IPS-20b (cell line): Measurements from ENCODE around the gene TNFSF11.

Source experiments
- H3K27ac ChIP-seq: one replicate; pipeline ENCODE4 v1.5.1; 2013; ENCODE audit warnings: low read length
- H3K27me3 ChIP-seq: 2 replicates; pipeline ENCODE4 v1.6.1; 2013; ENCODE audit warnings: mild to moderate bottlenecking, low read length, inconsistent platforms; ENCODE audit not compliant: insufficient read depth
- H3K36me3 ChIP-seq: 2 replicates; pipeline ENCODE4 v1.6.1; 2013; ENCODE audit warnings: low read depth, mild to moderate bottlenecking, inconsistent platforms, low read length, moderate library complexity; ENCODE audit not compliant: insufficient read depth
- H3K4me1 ChIP-seq: 2 replicates; pipeline ENCODE4 v1.6.1; 2013; ENCODE audit warnings: mild to moderate bottlenecking, control low read depth, inconsistent platforms, low read length, moderate library complexity; ENCODE audit not compliant: insufficient read depth
- H3K4me3 ChIP-seq: 2 replicates; pipeline ENCODE4 v1.5.1; 2013; ENCODE audit warnings: mild to moderate bottlenecking, low read length, inconsistent platforms
- H3K9ac ChIP-seq: 2 replicates; pipeline ENCODE4 v1.6.1; 2013; ENCODE audit warnings: low read depth, mild to moderate bottlenecking, inconsistent platforms, low read length, moderate library complexity
- H3K9me3 ChIP-seq: 2 replicates; pipeline ENCODE4 v1.6.1; 2013; ENCODE audit warnings: mild to moderate bottlenecking, low read depth, low read length, inconsistent platforms; ENCODE audit not compliant: insufficient read depth

TNFSF11 gene

DNA sequence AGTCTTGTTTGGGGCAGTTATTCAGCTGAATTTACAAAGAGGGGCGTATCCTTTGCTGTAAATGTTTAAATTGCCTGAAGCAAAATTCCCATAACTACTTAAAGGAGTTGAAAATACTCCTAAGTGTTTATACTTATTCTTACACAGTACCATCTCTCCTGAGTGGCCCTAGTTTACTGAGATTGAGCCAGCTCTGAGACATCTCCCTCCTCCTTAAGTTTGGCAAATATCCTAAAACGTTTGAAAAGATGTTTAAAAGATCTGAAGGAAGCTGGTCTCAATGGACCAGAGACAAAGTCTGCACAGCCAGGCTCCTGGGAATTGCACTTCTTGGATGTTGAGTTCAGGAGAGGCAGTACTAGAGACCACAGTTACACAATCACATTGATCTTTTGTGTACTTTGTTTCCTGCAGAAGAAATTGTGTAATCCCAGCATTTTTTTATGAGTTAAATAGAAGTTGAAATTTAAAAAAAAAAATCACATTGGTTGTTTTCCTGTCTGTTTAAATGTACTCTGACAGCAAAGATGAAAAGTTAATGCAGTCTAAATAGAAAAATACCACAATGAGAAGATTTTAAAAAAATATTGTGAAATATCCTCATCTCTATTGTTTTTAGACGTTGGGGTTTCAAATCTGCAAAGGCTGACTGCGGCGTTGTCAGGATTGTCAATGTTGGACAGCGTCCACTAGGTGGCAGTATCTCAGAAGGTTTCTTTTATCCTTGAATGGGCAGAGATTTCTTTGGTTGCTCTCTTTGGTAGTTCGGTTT lies 20.7 kb downstream of the TNFSF11 start:
- Histone ChIP-seq H3K27ac (peak overlapping the region; percentile 83), H3K36me3 (no peaks in the 10 kb centered on the region; the same call in 1 of the 2 replicates), H3K27me3 (no peaks in the 10 kb centered on the region), H3K9me3 (no peaks in the 10 kb centered on the region), H3K4me3 (no peak overlapping the region), H3K9ac (peak overlapping the region; percentile 68; the same call in 1 of the 2 replicates), H3K4me1 (peaks cover 41% of the 10 kb centered on the region; the same call in 1 of the 2 replicates)

DNA sequence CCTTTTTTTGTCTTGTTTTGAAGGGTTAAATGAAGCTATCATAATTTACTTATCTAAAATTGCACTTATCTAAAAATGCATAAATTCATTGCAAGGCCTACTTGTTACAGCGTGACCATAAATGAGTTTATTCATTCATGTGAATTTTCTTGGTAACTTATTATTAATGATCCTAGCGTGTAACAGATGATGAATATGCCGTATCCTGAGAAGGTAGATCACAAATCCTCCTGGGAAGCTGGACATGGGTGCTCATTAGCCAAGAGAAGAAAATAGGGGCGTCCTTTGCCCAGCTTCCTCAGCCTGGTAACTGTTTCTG lies 21.3 kb downstream of the TNFSF11 start:
- peak overlapping the region; percentile 33; the same call in 1 of the 2 replicates for H3K9ac ChIP-seq
- no peaks in the 10 kb centered on the region for H3K27me3 ChIP-seq
- H3K4me3 ChIP-seq: no peak overlapping the region
- peak overlapping the region; percentile 83 for H3K27ac ChIP-seq
- no peaks in the 10 kb centered on the region; the same call in 1 of the 2 replicates for H3K36me3 ChIP-seq
- H3K4me1 ChIP-seq: peaks cover 41% of the 10 kb centered on the region; the same call in 1 of the 2 replicates
- no peaks in the 10 kb centered on the region for H3K9me3 ChIP-seq

DNA sequence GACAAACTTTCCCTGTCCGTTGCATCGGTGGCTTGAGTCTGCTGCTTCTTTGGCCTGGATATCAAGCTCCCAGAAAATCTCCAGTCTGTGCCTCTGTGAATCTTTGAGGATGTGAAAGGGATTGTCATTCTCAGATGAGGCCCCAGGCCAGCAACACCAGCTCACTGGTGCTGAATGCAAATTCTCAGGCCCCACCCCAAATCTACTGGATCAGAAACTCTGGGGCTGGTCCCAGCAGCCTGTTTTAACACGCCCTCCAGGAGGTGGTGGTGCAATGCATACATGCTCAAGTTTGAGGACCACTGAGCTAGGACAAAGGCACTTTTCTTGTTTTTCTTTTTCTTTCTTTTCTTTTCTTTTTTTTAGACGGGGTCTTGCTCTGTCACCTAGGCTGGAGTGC lies 23.6 kb downstream of the TNFSF11 start:
- H3K4me3 ChIP-seq: no peak overlapping the region
- no peaks in the 10 kb centered on the region for H3K27me3 ChIP-seq
- peaks cover 35% of the 10 kb centered on the region; the same call in 1 of the 2 replicates for H3K4me1 ChIP-seq
- H3K36me3 ChIP-seq: peaks cover 15% of the 10 kb centered on the region; the same call in 1 of the 2 replicates
- H3K9ac ChIP-seq: no peak overlapping the region
- H3K9me3 ChIP-seq: no peaks in the 10 kb centered on the region
- no peak overlapping the region for H3K27ac ChIP-seq

DNA sequence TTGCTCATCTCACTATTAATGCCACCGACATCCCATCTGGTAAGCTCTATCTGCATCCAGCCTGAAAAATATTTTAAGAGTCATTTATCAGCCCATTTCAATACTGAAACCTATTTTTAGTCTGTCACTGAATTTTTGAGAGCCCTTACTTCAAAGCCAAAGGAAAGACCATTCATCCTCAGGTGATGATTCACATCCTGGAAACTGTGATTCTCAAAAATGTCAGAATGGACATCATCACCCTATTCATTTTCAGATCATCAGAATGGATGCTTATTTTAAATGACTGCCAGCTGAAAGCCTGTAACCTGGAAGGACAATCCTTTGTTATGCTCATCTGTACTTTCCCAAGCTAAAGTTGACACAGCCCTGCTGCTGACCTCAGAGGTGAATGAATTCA lies 27.0 kb downstream of the TNFSF11 start:
- Histone ChIP-seq H3K27me3 (no peaks in the 10 kb centered on the region), H3K9ac (no peak overlapping the region), H3K36me3 (peaks cover 29% of the 10 kb centered on the region; the same call in 1 of the 2 replicates), H3K4me3 (no peak overlapping the region), H3K4me1 (peaks cover 8% of the 10 kb centered on the region; the same call in 1 of the 2 replicates), H3K27ac (no peak overlapping the region), H3K9me3 (no peaks in the 10 kb centered on the region)

DNA sequence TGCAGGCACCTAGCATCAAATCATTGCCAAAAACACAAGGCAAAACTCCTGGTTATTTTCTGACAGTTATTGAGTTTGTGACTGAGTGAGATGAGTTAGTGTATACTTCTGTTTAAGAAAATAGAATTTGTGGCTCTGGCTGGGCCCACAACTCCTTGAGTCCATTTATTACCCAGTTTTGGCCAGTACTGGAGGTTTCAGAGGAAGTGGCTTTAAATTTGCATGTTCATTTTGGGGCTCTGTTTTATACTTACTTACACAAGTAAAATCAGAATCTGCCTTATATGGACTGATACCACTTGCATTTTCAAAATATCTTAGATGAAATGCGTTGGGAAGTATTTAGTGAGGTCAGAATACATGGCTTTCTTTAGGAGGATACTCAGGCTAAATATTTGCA lies 29.0 kb downstream of the TNFSF11 start:
- Histone ChIP-seq H3K27me3 (no peaks in the 10 kb centered on the region), H3K4me3 (no peak overlapping the region)

DNA sequence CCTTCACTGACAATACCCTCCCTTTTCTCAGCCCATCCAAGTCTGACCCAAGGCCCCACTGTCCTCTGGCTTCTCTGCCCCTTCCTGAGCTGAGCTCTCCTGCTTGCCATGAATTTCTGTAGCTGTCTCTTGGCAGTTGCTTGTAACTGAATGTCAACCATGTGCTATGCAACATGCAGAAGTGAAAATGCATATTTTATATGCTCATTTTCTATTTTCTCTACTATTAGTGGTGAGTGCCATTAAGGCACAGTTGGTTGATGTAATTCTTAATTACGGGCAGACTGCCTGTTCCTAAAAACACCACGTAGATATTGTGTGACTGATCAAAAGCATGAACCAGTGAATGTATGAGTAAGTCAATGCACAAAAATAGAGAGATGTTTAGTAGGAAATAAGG lies 29.6 kb downstream of the TNFSF11 start:
- Histone ChIP-seq H3K9ac (no peak overlapping the region), H3K4me1 (peaks cover 5% of the 10 kb centered on the region; the same call in 1 of the 2 replicates), H3K27ac (no peak overlapping the region), H3K4me3 (no peak overlapping the region), H3K9me3 (no peaks in the 10 kb centered on the region), H3K36me3 (peaks cover 36% of the 10 kb centered on the region; the same call in 1 of the 2 replicates), H3K27me3 (no peaks in the 10 kb centered on the region)

More for the DNA sequence above, 29.0 kb downstream of the TNFSF11 start:
- H3K9ac ChIP-seq: no peak overlapping the region
- no peak overlapping the region for H3K27ac ChIP-seq
- no peaks in the 10 kb centered on the region for H3K9me3 ChIP-seq
- H3K36me3 ChIP-seq: peaks cover 36% of the 10 kb centered on the region; the same call in 1 of the 2 replicates
- peaks cover 5% of the 10 kb centered on the region; the same call in 1 of the 2 replicates for H3K4me1 ChIP-seq

DNA sequence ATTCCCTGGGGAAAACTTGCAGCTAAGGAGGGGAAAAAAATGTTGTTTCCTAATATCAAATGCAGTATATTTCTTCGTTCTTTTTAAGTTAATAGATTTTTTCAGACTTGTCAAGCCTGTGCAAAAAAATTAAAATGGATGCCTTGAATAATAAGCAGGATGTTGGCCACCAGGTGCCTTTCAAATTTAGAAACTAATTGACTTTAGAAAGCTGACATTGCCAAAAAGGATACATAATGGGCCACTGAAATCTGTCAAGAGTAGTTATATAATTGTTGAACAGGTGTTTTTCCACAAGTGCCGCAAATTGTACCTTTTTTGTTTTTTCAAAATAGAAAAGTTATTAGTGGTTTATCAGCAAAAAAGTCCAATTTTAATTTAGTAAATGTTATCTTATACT lies 33.6 kb downstream of the TNFSF11 start:
- Histone ChIP-seq H3K9me3 (no peaks in the 10 kb centered on the region), H3K4me1 (no peaks in the 10 kb centered on the region), H3K9ac (no peak overlapping the region), H3K27ac (no peak overlapping the region), H3K4me3 (no peak overlapping the region), H3K36me3 (peaks cover 20% of the 10 kb centered on the region; the same call in 1 of the 2 replicates), H3K27me3 (no peaks in the 10 kb centered on the region)

DNA sequence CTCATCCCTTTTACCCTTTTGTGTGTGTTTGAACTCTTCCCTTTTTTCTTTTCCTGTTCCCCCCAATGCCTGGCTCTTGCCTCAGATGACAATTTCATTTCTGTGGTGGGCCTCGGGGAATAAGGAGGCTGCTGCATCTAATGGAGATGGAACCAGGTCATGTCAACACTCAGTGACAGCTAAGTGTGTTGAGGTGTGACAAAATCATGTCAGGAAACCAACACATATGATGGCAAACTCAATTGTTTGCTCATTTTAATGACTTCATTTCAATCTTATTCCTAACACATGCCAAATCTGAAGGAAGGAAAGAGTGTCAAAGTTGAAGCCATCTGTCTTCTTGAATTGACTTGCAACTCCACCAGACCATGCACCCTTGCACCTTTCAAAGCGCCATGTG lies 36.7 kb downstream of the TNFSF11 start:
- H3K27me3 ChIP-seq: no peaks in the 10 kb centered on the region
- H3K36me3 ChIP-seq: peaks cover 7% of the 10 kb centered on the region; the same call in 1 of the 2 replicates
- H3K9ac ChIP-seq: no peak overlapping the region
- no peaks in the 10 kb centered on the region for H3K4me1 ChIP-seq
- H3K27ac ChIP-seq: no peak overlapping the region
- H3K9me3 ChIP-seq: no peaks in the 10 kb centered on the region
- no peak overlapping the region for H3K4me3 ChIP-seq

DNA sequence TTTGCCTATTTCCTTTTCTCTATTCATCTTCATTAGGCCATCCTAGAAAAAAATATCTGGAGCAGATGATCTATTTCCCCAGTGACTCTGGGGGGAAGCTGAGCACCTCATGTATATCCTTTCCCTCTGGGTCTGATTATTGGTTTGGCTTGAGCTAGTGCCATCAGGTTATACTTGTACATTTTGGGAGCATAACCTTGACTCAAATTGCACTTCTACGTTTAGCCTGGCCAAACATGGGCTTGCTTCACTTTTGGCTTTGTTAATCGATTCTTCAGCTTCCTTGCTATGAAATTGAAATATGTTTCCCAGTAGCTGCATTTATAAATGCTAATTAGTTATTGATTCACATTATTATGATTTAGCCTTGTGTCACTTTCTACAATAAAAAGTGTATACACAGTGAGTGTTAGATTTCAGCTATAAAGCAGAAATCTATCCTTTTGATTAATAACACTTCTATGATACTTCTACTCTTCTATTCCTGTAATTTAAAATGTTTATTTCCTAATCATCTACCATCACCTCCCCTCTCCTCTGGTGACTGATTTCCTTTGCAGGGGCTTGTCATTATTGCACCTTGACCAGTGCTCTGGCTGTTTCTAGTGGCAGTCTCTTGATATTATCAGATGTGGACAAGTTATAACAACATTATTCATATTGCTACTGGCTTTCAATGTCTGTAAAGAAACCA lies 37.3 kb downstream of the TNFSF11 start:
- no peaks in the 10 kb centered on the region for H3K9me3 ChIP-seq
- H3K27ac ChIP-seq: no peak overlapping the region
- no peak overlapping the region for H3K4me3 ChIP-seq
- H3K27me3 ChIP-seq: no peaks in the 10 kb centered on the region
- peaks cover 7% of the 10 kb centered on the region; the same call in 1 of the 2 replicates for H3K36me3 ChIP-seq
- H3K9ac ChIP-seq: no peak overlapping the region
- H3K4me1 ChIP-seq: no peaks in the 10 kb centered on the region

DNA sequence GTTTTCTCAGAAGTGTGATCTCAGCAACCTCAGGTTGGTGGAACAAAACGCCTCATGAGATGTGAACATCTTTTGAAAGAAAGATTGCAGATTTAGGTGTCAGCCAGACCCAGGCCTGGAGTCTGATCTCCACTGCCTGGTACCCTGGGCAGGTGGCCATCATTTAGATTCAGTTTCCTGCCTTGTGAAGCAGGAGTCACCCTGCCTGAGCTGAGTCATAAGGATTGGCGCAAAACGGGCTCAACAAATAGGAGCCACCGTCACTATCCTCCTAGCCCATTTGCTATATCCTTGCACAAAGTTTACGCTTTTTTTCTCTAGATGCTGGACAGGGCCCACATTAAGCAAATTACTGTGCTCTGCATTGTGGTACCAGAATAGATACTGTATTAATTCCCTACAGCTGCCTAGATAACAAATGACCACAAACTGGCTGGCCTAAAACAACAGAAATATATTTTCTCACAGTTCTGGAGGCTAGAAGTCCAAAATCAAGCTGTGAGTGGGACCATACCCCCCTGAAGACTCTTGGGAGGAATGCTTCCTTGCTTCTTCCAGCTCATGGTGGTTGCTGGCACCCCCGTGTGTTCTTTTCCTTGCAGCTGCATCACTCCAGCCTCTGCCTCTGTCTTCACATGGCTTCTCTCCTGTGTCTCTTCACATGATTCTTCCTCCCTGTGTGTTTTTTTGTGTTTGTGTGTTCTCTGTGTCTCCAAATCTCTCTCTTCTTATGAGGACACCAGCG lies 38.2 kb downstream of the TNFSF11 start:
- H3K9ac ChIP-seq: no peak overlapping the region
- peaks cover 5% of the 10 kb centered on the region; the same call in 1 of the 2 replicates for H3K4me1 ChIP-seq
- H3K9me3 ChIP-seq: no peaks in the 10 kb centered on the region
- no peak overlapping the region for H3K27ac ChIP-seq
- H3K27me3 ChIP-seq: no peaks in the 10 kb centered on the region
- H3K4me3 ChIP-seq: no peak overlapping the region
- no peaks in the 10 kb centered on the region for H3K36me3 ChIP-seq

DNA sequence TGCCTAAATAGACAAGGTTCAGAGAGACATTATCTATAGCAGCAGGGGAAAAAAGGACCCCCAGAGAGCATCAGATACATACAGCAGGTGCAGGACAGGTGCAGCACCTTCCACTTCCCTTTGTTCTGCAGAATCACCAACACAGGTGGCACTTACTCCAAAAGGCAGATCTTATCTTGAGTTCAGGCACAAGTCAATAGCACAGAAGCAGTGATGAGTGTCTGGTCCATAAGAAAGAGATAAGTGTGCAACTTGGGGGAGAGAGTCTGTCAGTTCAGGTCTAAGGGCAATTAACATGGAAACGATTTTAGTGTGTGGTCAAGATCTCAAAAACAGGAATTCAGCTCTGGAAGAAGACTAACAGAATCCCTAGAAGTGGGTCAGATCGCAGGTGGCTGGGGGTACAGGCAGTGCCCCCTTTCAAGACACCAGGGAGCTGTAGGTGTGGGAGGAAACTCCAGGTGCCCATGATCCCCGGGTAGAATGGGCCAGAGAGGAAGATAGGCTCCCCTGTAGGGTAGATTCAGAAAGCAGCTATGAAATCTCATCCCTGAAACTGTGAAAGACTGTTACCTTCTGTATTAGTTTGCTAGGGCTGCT lies 40.6 kb downstream of the TNFSF11 start:
- no peaks in the 10 kb centered on the region for H3K36me3 ChIP-seq
- no peak overlapping the region for H3K9ac ChIP-seq
- H3K4me1 ChIP-seq: peaks cover 11% of the 10 kb centered on the region; the same call in 1 of the 2 replicates
- no peaks in the 10 kb centered on the region for H3K27me3 ChIP-seq
- H3K9me3 ChIP-seq: no peaks in the 10 kb centered on the region
- no peak overlapping the region for H3K27ac ChIP-seq
- no peak overlapping the region for H3K4me3 ChIP-seq
